HCT116 (cell line): ENCODE data around the gene ZNF888. TPM values are rescaled to one million over a fixed set of nuclear protein-coding genes. Genes with fewer than 3 reads are reported as not detected.
"Not testable (repeated sequence)": the region's sequence is repeated elsewhere in the genome, so short reads cannot be mapped to it uniquely, and the experiment has no call there.

Experiments used
- ATAC-seq: fragments of 200-7000 bp; cut with Tn5 transposase; 2 replicates; pipeline ENCODE4 v1.9.1; 2020; ENCODE audit warnings: mild to moderate bottlenecking, moderate library complexity
- BruUV-seq: library from RNA; stranded (reverse); fragments of 400-500 nt; replicated peaks from 2 replicates; lab custom pipeline; 2021; lab: Mats Ljungman, UMichigan
- CTCF ChIA-PET: fragments of 300-600 bp; sonication (Branson Sonifier 250); formaldehyde crosslinking; loops from one replicate; lab custom pipeline; 2021; ENCODE audit warnings: antibody characterized with exemption; lab: Charles Lee
- POLR2A ChIA-PET: fragments of 300-600, 350-600 bp; sonication (Branson Sonifier 250); formaldehyde crosslinking; loops from one replicate; lab custom pipeline; 2021; ENCODE audit warnings: antibody characterized with exemption; lab: Charles Lee
- RAD21 ChIA-PET, 2 experiments: fragments of 300-600 bp; sonication (Branson Sonifier 250); formaldehyde crosslinking; loops; one replicate each; lab custom pipeline; 2023; ENCODE audit warnings: low total read pairs in 2 of 2; ENCODE audit not compliant: uncharacterized antibody in 2 of 2, unreplicated experiment in 2 of 2, low non-redundant PET in 1 of 2; lab: Charles Lee
- DNase-seq: peaks from one replicate; pipeline ENCODE4 v3.0.0-alpha.2; 2010; ENCODE audit warnings: low read depth, low spot score
- H2AFZ ChIP-seq: fragments of 200-600 bp; shearing (Covaris generic), sonication (generic); 2 replicates; pipeline ENCODE4 v1.6.1; 2017; ENCODE audit warnings: low read depth, mixed run types, mixed read lengths, antibody characterized with exemption, low read length; ENCODE audit not compliant: poor library complexity, severe bottlenecking
- H3K27ac ChIP-seq: 2 replicates; pipeline ENCODE4 v1.5.1; 2012; ENCODE audit warnings: low read depth, low read length
- H3K27me3 ChIP-seq: fragments of 200-600 bp; sonication (generic); 2 replicates; pipeline ENCODE4 v1.6.1; 2016; ENCODE audit warnings: mixed run types, low read length, mixed read lengths; ENCODE audit not compliant: insufficient read depth
- H3K36me3 ChIP-seq, 2 experiments: fragments of 200-500 bp in 1 of 2; fragments of 200-600 bp in 1 of 2; sonication (Bioruptor generic) in 1 of 2; sonication (generic) in 1 of 2; 2 replicates each; pipeline versions ENCODE4 v1.5.1 to v1.6.1; 2014 to 2016; ENCODE audit warnings: low read length in 2 of 2, inconsistent platforms in 1 of 2, mixed read lengths in 1 of 2, mixed run types in 1 of 2; ENCODE audit not compliant: insufficient read depth in 2 of 2, control insufficient read depth in 1 of 2
- H3K4me1 ChIP-seq, 2 experiments: fragments of 200-600 bp in 1 of 2; sonication (generic) in 1 of 2; 2 replicates each; pipeline versions ENCODE4 v1.5.1 to v1.6.1; 2012 to 2017; ENCODE audit warnings: low read length in 2 of 2, inconsistent platforms in 1 of 2, mild to moderate bottlenecking in 1 of 2, mixed read lengths in 1 of 2, mixed run types in 1 of 2, moderate library complexity in 1 of 2; ENCODE audit not compliant: insufficient read depth in 2 of 2, control insufficient read depth in 1 of 2
- H3K4me2 ChIP-seq: fragments of 200-600 bp; sonication (generic); 2 replicates; pipeline ENCODE4 v1.6.1; 2017; ENCODE audit warnings: mixed run types, low read length, mixed read lengths
- H3K4me3 ChIP-seq, 2 experiments: fragments of 200-600 bp in 1 of 2; sonication (generic) in 1 of 2; replicated peaks in 1 of 2; 2 replicates each; pipeline ENCODE4 v1.5.1; 2011 to 2016; ENCODE audit warnings: low read length in 2 of 2, control low read depth in 1 of 2, low read depth in 1 of 2, mild to moderate bottlenecking in 1 of 2, mixed read lengths in 1 of 2, mixed run types in 1 of 2
- H3K79me2 ChIP-seq: fragments of 200-600 bp; sonication (generic); 2 replicates; pipeline ENCODE4 v1.6.1; 2017; ENCODE audit warnings: mild to moderate bottlenecking, mixed run types, low read length, moderate library complexity, mixed read lengths; ENCODE audit not compliant: insufficient read depth
- H3K9ac ChIP-seq: fragments of 200-600 bp; sonication (generic); 2 replicates; pipeline ENCODE4 v1.6.1; 2016; ENCODE audit warnings: low read length, mixed read lengths
- H3K9me2 ChIP-seq: fragments of 200-600 bp; sonication (generic), shearing (Covaris generic); 2 replicates; pipeline ENCODE4 v1.6.1; 2017; ENCODE audit warnings: mixed run types, mild to moderate bottlenecking, moderate library complexity; ENCODE audit not compliant: insufficient read depth
- H3K9me3 ChIP-seq, 2 experiments: fragments of 200-500 bp in 1 of 2; fragments of 200-600 bp in 1 of 2; sonication (Bioruptor generic) in 1 of 2; sonication (generic) in 1 of 2; 2 replicates each; pipeline ENCODE4 v1.6.1; 2014 to 2017; ENCODE audit warnings: low read length in 2 of 2, mixed read lengths in 2 of 2, inconsistent platforms in 1 of 2, low read depth in 1 of 2, mild to moderate bottlenecking in 1 of 2, mixed run types in 1 of 2, moderate library complexity in 1 of 2; ENCODE audit not compliant: control insufficient read depth in 1 of 2, insufficient read depth in 1 of 2
- H4K20me1 ChIP-seq: fragments of 200-600 bp; sonication (generic), shearing (Covaris generic); 2 replicates; pipeline ENCODE4 v1.6.1; 2017; ENCODE audit warnings: mixed run types, mild to moderate bottlenecking, moderate library complexity; ENCODE audit not compliant: insufficient read depth
- ELF1 ChIP-seq: IDR thresholded peaks from 2 replicates; pipeline ENCODE4 v1.6.1; 2012; ENCODE audit warnings: low read depth, borderline replicate concordance
- POLR2AphosphoS5 ChIP-seq: IDR thresholded peaks from 2 replicates; pipeline ENCODE4 v1.6.1; 2011; ENCODE audit warnings: mild to moderate bottlenecking, low read depth, low read length, moderate library complexity
- intact Hi-C: fragments of 100-400 bp; cut with micrococcal nuclease; formaldehyde crosslinking; loops from 2 replicates; pipeline ENCODE4 v1.10.0; 2022
- total RNA-seq: library from RNA; stranded (reverse); gene quantifications from one replicate; pipeline ENCODE4 v1.2.1, GENCODE V29; 2021; ENCODE audit not compliant: unreplicated experiment

Gene ZNF888
- total RNA-seq, 1 experiment from 2014 or later = 6.4 TPM

DNA sequence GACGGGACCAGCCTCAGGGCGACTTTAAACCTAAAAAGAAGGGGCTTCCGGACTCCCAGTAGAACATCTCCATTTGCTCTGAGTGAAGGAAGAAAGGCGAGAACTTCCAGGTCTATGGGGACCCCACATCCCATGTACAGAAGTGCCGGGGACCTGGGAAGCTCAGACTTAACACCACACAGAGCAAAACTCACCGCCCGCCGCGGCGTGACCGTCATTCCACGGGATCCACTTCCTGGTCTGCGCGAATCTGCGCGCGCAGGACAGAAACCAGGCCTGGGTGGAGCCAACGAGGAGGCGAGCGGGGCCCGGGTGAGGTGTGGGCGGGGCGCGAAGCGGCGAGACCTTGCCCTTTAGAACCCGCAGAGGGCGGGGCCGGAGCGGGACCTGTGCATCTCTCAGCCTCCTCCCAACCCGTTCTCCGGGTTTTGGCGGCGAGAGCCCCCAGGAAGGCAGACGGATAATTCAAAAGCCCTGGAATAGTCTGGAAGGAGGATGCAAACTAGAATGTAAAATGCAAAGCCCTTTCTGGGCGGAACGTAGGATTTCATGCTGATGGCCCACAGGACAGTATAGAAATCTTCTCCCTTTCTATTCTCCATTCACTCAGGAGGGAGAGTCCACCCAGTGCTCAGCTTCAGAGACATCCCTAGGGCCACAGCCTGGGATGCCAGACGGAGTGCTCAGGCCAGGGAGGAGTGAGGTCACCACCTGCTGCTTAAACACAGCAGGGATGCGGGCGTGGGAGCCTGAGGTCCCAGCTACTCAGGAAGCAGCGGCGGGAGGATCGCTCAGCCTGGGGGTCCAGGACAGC is 65.6 kb downstream of the ZNF888 start, which contains the start of gene ZNF468:
Gene ZNF468, minus strand, starts transcription at position 242 of the 814 bp plus-strand sequence. CDS start 3,347 bp downstream, outside the sequence.
- H3K4me1 ChIP-seq, RAD21 ChIA-PET, H3K27ac ChIP-seq, H4K20me1 ChIP-seq, H3K9me3 ChIP-seq, CTCF ChIA-PET, BruUV-seq, H3K79me2 ChIP-seq, H3K9me2 ChIP-seq, H3K27me3 ChIP-seq, POLR2A ChIA-PET, H2AFZ ChIP-seq: not testable (repeated sequence)
- TF ChIP-seq POLR2AphosphoS5 (peak; percentile 65), ELF1 (peak; percentile 56)
- H3K9ac ChIP-seq = peak within 1 kb of the TSS; percentile 64
- peak within 1 kb of the TSS; percentile 65 to 68 for H3K4me3 ChIP-seq
- peaks cover 11 to 12% of the 10 kb centered on the region in 2 experiments; a peak in 3 of 4 replicates for H3K36me3 ChIP-seq
- intact Hi-C loops = loop anchor here (2.0 kb wide), 1 partner anchor 37 kb away; the partner anchor contains the start of gene ZNF28
- ATAC-seq (peak; percentile 100), DNase-seq (peak; percentile 7)
- peak within 1 kb of the TSS; percentile 67 for H3K4me2 ChIP-seq

DNA sequence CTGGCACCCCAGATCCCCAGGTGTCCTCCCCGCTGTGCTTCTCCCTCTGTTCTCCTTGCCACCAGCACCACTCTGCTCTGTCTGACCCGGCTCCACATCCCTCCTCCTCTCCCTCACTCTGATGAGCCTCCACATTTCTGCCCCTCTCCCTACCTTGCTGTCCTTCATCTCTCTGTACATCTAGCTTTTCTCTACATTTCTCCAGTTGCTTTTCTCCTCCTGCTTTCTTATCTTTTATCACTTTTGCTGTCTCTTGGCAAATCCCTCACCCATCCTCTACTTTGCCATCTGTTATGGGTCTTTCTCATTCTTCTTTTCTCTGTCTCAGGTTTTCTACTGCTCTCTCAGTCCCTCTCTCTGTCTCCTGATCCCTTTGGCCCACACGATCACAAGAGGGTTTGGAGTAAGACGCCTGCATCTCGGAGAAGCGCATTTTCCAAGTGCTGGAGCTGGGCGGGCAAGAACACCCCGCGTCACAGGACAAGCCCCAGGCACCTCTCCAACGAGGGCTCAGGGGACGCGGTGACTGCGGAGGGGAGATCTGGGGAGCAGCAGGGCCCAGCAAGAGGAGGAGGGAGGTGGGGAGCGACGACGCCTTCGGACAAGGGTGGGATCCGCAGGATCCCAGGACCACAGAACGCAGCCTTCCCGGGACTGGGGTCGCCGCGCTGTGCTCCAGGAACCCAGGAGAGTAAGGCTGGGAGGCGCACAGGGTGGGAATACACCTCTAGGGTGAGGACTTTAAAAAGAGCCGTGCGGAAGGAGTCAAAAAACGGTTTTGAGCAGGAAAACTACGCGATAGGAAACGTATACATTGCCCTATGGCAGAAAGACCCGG is 66.5 kb downstream of the ZNF888 start:
- ATAC-seq = peak; percentile 50
- CTCF ChIA-PET, H3K79me2 ChIP-seq, POLR2A ChIA-PET, H2AFZ ChIP-seq, DNase-seq, H3K4me1 ChIP-seq, H4K20me1 ChIP-seq, H3K9me2 ChIP-seq, H3K27me3 ChIP-seq, H3K9me3 ChIP-seq, RAD21 ChIA-PET, H3K27ac ChIP-seq: not testable (repeated sequence)
- BruUV-seq = TSS peak; percentile 59
- H3K9ac ChIP-seq = peak overlapping the region; percentile 64
- H3K4me2 ChIP-seq = peak overlapping the region; percentile 67
- H3K36me3 ChIP-seq = peaks cover 11 to 12% of the 10 kb centered on the region in 2 experiments; a peak in 3 of 4 replicates
- H3K4me3 ChIP-seq = peak overlapping the region; percentile 65 to 68
- intact Hi-C loops = loop anchor here (2.0 kb wide), 1 partner anchor 36 kb away; the partner anchor contains the start of gene ZNF28

Other genes starting within 250 kb of the ZNF888 start
- 12.2 TPM for gene ZNF611, start 188.4 kb downstream of the ZNF888 start, total RNA-seq
- 12.7 TPM for gene ZNF600, start 136.6 kb downstream of the ZNF888 start, total RNA-seq
- 17.8 TPM for gene ZNF28, start 101.8 kb downstream of the ZNF888 start, total RNA-seq
- 12.3 TPM for gene ZNF468, start 65.8 kb downstream of the ZNF888 start, total RNA-seq
- gene ZNF320, start 25.8 kb downstream of the ZNF888 start, total RNA-seq = 9.2 TPM
- 8.9 TPM for gene ZNF816, start 39.5 kb upstream of the ZNF888 start, total RNA-seq
- not detected for gene ERVV-1, start 90.5 kb upstream of the ZNF888 start, total RNA-seq
- gene ERVV-2, start 121.3 kb upstream of the ZNF888 start, total RNA-seq = not detected
- gene ZNF160, start 180.0 kb upstream of the ZNF888 start, total RNA-seq = 14.9 TPM
- gene ZNF415, start 209.5 kb upstream of the ZNF888 start, total RNA-seq = not detected
- gene ZNF347, start 235.6 kb upstream of the ZNF888 start, total RNA-seq = 0.17 TPM